ENCODE measurements around the gene CCDC185. TPM values are rescaled to one million over a fixed set of nuclear protein-coding genes. Genes with fewer than 3 reads are reported as not detected.

CCDC185 gene
- total and polyA plus RNA-seq, 4 donors = not detected

DNA sequence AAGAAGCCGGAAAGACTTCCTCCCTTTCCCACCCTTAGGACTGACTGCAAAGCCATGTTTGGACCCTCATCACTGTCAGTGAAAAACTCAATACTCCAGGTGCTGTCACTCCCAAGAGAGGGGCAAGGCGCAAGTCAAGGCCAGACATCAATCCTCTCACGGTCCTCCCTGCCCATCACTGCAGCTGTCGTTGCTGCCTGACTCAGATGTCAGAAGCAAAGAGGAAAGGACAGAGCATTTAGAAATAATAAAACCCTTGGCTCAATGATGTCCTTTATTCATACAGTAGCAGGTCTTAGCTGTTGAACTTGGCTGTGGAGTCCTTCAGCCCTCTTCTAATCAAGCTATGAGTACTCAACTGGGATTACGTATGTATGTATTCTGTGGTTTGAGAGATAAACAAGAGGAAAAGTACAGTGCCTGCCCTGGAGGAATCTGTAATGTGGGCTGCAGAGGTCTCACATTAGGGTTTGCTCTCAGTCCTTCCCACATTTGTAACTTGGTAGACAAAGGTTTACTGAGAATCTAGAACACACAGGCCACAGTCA lies 42.8 kb upstream of the CCDC185 start:
- Histone ChIP-seq H3K27me3 (ENCODE audit: control insufficient read depth in 4 of 4, insufficient read depth in 4 of 4, low read length in 3 of 4) (no peaks in the 10 kb centered on the region), H3K4me1 (ENCODE audit: control insufficient read depth in 4 of 4, insufficient read depth in 4 of 4, low read length in 3 of 4) (peaks cover 3 to 11% (median 7%) of the 10 kb centered on the region in 4 donors), H3K36me3 (ENCODE audit: control insufficient read depth in 4 of 4, insufficient read depth in 3 of 4, low read depth in 1 of 4, low read length in 3 of 4) (no peaks in the 10 kb centered on the region), H3K9ac (ENCODE audit: low read depth in 1 of 2, low read length in 2 of 2) (no peak overlapping the region), H3K9me3 (ENCODE audit: control insufficient read depth in 4 of 4, low read length in 3 of 4) (no peaks in the 10 kb centered on the region), H3K4me3 (ENCODE audit: low read depth in 1 of 3, low read length in 3 of 3) (no peak overlapping the region), H3K27ac (ENCODE audit: low read depth in 1 of 2, low read length in 2 of 2) (no peak overlapping the region)
- TF ChIP-seq, protein P1, sequence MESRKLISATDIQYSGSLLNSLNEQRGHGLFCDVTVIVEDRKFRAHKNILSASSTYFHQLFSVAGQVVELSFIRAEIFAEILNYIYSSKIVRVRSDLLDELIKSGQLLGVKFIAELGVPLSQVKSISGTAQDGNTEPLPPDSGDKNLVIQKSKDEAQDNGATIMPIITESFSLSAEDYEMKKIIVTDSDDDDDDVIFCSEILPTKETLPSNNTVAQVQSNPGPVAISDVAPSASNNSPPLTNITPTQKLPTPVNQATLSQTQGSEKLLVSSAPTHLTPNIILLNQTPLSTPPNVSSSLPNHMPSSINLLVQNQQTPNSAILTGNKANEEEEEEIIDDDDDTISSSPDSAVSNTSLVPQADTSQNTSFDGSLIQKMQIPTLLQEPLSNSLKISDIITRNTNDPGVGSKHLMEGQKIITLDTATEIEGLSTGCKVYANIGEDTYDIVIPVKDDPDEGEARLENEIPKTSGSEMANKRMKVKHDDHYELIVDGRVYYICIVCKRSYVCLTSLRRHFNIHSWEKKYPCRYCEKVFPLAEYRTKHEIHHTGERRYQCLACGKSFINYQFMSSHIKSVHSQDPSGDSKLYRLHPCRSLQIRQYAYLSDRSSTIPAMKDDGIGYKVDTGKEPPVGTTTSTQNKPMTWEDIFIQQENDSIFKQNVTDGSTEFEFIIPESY (IDR thresholded peaks at IDR 0.05) = no peak
- no peak for TF ChIP-seq TAF1 (conservative IDR thresholded peaks at IDR 0.05)
- TF ChIP-seq RXRA (IDR thresholded peaks at IDR 0.05) = no peak
- TF ChIP-seq SP1 (IDR thresholded peaks at IDR 0.05) = no peak
- no peak for TF ChIP-seq REST (IDR thresholded peaks at IDR 0.05)
- no peak for TF ChIP-seq NR2F2 (IDR thresholded peaks at IDR 0.05)
- TF ChIP-seq FOXA2 (IDR thresholded peaks at IDR 0.05) = no peak
- no peak for TF ChIP-seq FOXA1 (IDR thresholded peaks at IDR 0.05)
- 82% methylated on average over 5 of the region's 5 CpGs for WGBS
- no peak for DNase-seq (ENCODE audit: low spot score)

DNA sequence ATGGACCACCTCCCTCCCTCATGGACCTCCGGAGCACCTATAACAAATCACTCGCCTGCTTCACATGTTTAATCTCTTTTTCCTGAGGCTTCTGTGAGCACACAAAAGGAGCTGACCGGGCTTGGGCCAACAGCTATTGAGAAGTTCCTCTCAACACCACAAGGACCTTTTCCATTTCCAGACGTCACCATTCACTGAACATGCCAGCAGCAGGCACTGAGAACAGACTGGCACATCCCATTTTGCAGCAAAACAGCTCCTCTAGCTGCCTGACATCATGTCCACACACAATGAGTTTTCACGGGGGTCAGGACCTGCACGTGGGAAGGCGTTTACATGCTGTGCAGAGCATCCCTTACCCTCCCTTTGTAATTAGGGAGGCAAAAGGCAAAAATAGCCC lies 40.3 kb upstream of the CCDC185 start:
- Histone ChIP-seq H3K27ac (ENCODE audit: low read depth in 1 of 2, low read length in 2 of 2) (no peak overlapping the region), H3K9me3 (ENCODE audit: control insufficient read depth in 4 of 4, low read length in 3 of 4) (no peaks in the 10 kb centered on the region), H3K4me1 (ENCODE audit: control insufficient read depth in 4 of 4, insufficient read depth in 4 of 4, low read length in 3 of 4) (peaks cover 3 to 11% (median 7%) of the 10 kb centered on the region in 4 donors), H3K9ac (ENCODE audit: low read depth in 1 of 2, low read length in 2 of 2) (no peak overlapping the region), H3K27me3 (ENCODE audit: control insufficient read depth in 4 of 4, insufficient read depth in 4 of 4, low read length in 3 of 4) (no peaks in the 10 kb centered on the region), H3K36me3 (ENCODE audit: control insufficient read depth in 4 of 4, insufficient read depth in 3 of 4, low read depth in 1 of 4, low read length in 3 of 4) (no peaks in the 10 kb centered on the region), H3K4me3 (ENCODE audit: low read depth in 1 of 3, low read length in 3 of 3) (no peak overlapping the region)
- DNase-seq (ENCODE audit: low spot score) = no peak
- 69% methylated on average over 7 of the region's 7 CpGs for WGBS
- TF ChIP-seq FOXA2 (IDR thresholded peaks at IDR 0.05) (no peak), REST (IDR thresholded peaks at IDR 0.05) (no peak), RAD21 (IDR thresholded peaks at IDR 0.05) (no peak), RXRA (IDR thresholded peaks at IDR 0.05) (no peak), HNF4A (conservative IDR thresholded peaks at IDR 0.05) (no peak), NR2F2 (IDR thresholded peaks at IDR 0.05) (no peak), ATF3 (IDR thresholded peaks at IDR 0.05) (no peak), CTCF (IDR thresholded peaks at IDR 0.05; ENCODE audit: low read depth, low read length, missing input control) (no peak), SP1 (IDR thresholded peaks at IDR 0.05) (no peak), JUND (IDR thresholded peaks at IDR 0.05) (no peak), FOXA1 (IDR thresholded peaks at IDR 0.05) (no peak)
- TF ChIP-seq, protein P2, sequence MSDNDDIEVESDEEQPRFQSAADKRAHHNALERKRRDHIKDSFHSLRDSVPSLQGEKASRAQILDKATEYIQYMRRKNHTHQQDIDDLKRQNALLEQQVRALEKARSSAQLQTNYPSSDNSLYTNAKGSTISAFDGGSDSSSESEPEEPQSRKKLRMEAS (IDR thresholded peaks at IDR 0.05) = no peak

Data from liver (tissue), 9 donors.